Measurements from ENCODE around the gene RBBP8. TPM values are rescaled to one million over a fixed set of nuclear protein-coding genes. Genes with fewer than 3 reads are reported as not detected.

RBBP8 gene
- total and polyA plus RNA-seq, 2 donors (not counting 3 experiments of a cell fraction or from before 2014, with no cell fraction given), result 3.0 to 13.5 TPM

DNA sequence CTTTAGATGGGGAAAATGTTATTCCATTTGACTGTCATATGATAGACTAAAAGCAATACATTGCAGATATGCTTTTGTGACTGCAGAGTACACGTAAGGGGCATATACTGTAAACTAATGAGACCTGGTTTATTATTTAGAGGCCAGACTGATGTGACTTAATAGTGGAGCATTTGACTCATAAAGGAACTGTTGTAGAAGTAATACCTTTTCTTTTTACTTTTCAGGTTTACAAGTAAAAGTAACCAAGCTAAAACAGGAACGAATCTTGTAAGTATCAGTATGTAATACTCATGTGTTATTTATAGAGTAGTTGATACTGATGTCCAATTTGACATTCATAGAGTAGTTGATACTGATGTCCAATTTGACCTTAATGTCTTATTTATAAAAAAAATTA is 13.1 kb downstream of the RBBP8 start:
- Histone ChIP-seq H3K4me2 (ENCODE audit: insufficient read depth, low read length) (no peak overlapping the region), H3K9me1 (replicated peaks; ENCODE audit: control insufficient read depth, extremely low read depth, insufficient read depth, low read length) (no peaks in the 10 kb centered on the region), H3K27me3 (ENCODE audit: control insufficient read depth in 2 of 2, insufficient read depth in 2 of 2, low read length in 2 of 2) (no peaks in the 10 kb centered on the region), H3K4me3 (replicated peaks in 1 of 3; ENCODE audit: insufficient read depth in 1 of 3, low read depth in 1 of 3, low read length in 3 of 3) (no peak overlapping the region), H3K36me3 (ENCODE audit: control insufficient read depth in 2 of 2, extremely low read depth in 1 of 2, insufficient read depth in 2 of 2, low read length in 2 of 2) (peaks cover 0 to 4% of the 10 kb centered on the region in 2 experiments), H3K4me1 (ENCODE audit: control insufficient read depth, extremely low read depth, insufficient read depth, low read length) (no peaks in the 10 kb centered on the region), H2AFZ (ENCODE audit: low read depth, low read length) (no peak overlapping the region), H3K9ac (replicated peaks; ENCODE audit: extremely low read depth, insufficient read depth, low read length) (no peak overlapping the region), H4K20me1 (replicated peaks; ENCODE audit: control insufficient read depth, extremely low read depth, insufficient read depth, low read length) (no peaks in the 10 kb centered on the region), H3K9me3 (replicated peaks; ENCODE audit: control insufficient read depth, insufficient read depth, low read length) (no peaks in the 10 kb centered on the region), H3K79me2 (ENCODE audit: control insufficient read depth, insufficient read depth, low read length) (no peaks in the 10 kb centered on the region), H3K27ac (ENCODE audit: insufficient read depth, low read depth, low read length) (no peak overlapping the region)
- POLR2A ChIA-PET, result no interaction called here
- CTCF ChIA-PET, result interaction anchor here (1.0 to 1.9 kb wide), 2 partner anchors 15 to 31 kb away, joined by 3 to 4 read pairs; no protein-coding TSS in a partner anchor
- BruUV-seq (replicated peaks), result no TSS peak
- TF ChIP-seq, protein P1, sequence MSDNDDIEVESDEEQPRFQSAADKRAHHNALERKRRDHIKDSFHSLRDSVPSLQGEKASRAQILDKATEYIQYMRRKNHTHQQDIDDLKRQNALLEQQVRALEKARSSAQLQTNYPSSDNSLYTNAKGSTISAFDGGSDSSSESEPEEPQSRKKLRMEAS (IDR thresholded peaks at IDR 0.05; ENCODE audit: insufficient read depth, insufficient read length), result no peak
- no peak for TF ChIP-seq POLR2A (IDR thresholded peaks at IDR 0.05; ENCODE audit: low read depth, low read length)
- TF ChIP-seq POLR2AphosphoS5 (IDR thresholded peaks at IDR 0.05; ENCODE audit: insufficient read depth, low read depth, low read length), result no peak
- DNase-seq (ENCODE audit: low read depth, low spot score) (no peak), FAIRE-seq (no peak)
- dilution Hi-C loops (cut with MboI; ENCODE audit: extremely low pct_ligation_motif_present, low sequenced_read_pairs), result no loop called here
- intact Hi-C loops (cut with micrococcal nuclease), result no loop called here

GRCh38 chr18:22946846-22947245 is 13.7 kb downstream of the RBBP8 start:
- dilution Hi-C loops (cut with MboI; ENCODE audit: extremely low pct_ligation_motif_present, low sequenced_read_pairs) (no loop called here), intact Hi-C loops (cut with micrococcal nuclease) (no loop called here)
- H3K4me1 ChIP-seq (ENCODE audit: control insufficient read depth, extremely low read depth, insufficient read depth, low read length), result no peaks in the 10 kb centered on the region
- no peaks in the 10 kb centered on the region for H3K9me3 ChIP-seq (replicated peaks; ENCODE audit: control insufficient read depth, insufficient read depth, low read length)
- no peak overlapping the region for H3K27ac ChIP-seq (ENCODE audit: insufficient read depth, low read depth, low read length)
- no peak for FAIRE-seq
- no peaks in the 10 kb centered on the region for H3K79me2 ChIP-seq (ENCODE audit: control insufficient read depth, insufficient read depth, low read length)
- ChIA-PET CTCF (interaction anchor here (0.9 to 1.9 kb wide), 4 partner anchors 15 to 37 kb away, joined by 3 to 4 read pairs (median 4); no protein-coding TSS in a partner anchor), POLR2A (no interaction called here)
- H3K4me3 ChIP-seq (replicated peaks in 1 of 3; ENCODE audit: insufficient read depth in 1 of 3, low read depth in 1 of 3, low read length in 3 of 3), result no peak overlapping the region
- no peak overlapping the region for H2AFZ ChIP-seq (ENCODE audit: low read depth, low read length)
- H3K9me1 ChIP-seq (replicated peaks; ENCODE audit: control insufficient read depth, extremely low read depth, insufficient read depth, low read length), result no peaks in the 10 kb centered on the region
- no peaks in the 10 kb centered on the region for H4K20me1 ChIP-seq (replicated peaks; ENCODE audit: control insufficient read depth, extremely low read depth, insufficient read depth, low read length)
- H3K36me3 ChIP-seq (ENCODE audit: control insufficient read depth in 2 of 2, extremely low read depth in 1 of 2, insufficient read depth in 2 of 2, low read length in 2 of 2), result peaks cover 0 to 4% of the 10 kb centered on the region in 2 experiments
- no TSS peak for BruUV-seq (replicated peaks)
- DNase-seq (ENCODE audit: low read depth, low spot score), result no peak
- no peaks in the 10 kb centered on the region for H3K27me3 ChIP-seq (ENCODE audit: control insufficient read depth in 2 of 2, insufficient read depth in 2 of 2, low read length in 2 of 2)
- no peak overlapping the region for H3K4me2 ChIP-seq (ENCODE audit: insufficient read depth, low read length)
- H3K9ac ChIP-seq (replicated peaks; ENCODE audit: extremely low read depth, insufficient read depth, low read length), result no peak overlapping the region
- TF ChIP-seq FOS (IDR thresholded peaks at IDR 0.05; ENCODE audit: borderline replicate concordance, insufficient read depth, low read length) (no peak), POLR2AphosphoS5 (IDR thresholded peaks at IDR 0.05; ENCODE audit: insufficient read depth, low read depth, low read length) (no peak), GATA2 (IDR thresholded peaks at IDR 0.05; ENCODE audit: insufficient read depth, insufficient read length, low read depth, low read length) (no peak), JUN (IDR thresholded peaks at IDR 0.05; ENCODE audit: borderline replicate concordance, insufficient read depth, insufficient read length, low read depth) (no peak), MYC (IDR thresholded peaks at IDR 0.05; ENCODE audit: low read depth, low read length) (no peak)
- TF ChIP-seq, protein P2, sequence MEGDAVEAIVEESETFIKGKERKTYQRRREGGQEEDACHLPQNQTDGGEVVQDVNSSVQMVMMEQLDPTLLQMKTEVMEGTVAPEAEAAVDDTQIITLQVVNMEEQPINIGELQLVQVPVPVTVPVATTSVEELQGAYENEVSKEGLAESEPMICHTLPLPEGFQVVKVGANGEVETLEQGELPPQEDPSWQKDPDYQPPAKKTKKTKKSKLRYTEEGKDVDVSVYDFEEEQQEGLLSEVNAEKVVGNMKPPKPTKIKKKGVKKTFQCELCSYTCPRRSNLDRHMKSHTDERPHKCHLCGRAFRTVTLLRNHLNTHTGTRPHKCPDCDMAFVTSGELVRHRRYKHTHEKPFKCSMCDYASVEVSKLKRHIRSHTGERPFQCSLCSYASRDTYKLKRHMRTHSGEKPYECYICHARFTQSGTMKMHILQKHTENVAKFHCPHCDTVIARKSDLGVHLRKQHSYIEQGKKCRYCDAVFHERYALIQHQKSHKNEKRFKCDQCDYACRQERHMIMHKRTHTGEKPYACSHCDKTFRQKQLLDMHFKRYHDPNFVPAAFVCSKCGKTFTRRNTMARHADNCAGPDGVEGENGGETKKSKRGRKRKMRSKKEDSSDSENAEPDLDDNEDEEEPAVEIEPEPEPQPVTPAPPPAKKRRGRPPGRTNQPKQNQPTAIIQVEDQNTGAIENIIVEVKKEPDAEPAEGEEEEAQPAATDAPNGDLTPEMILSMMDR (IDR thresholded peaks at IDR 0.05; ENCODE audit: extremely low read depth in 1 of 2, insufficient read depth in 1 of 2, low read depth in 1 of 2, low read length in 2 of 2), result no peak
